ENCODE measurements around the gene MCM9.

DNA sequence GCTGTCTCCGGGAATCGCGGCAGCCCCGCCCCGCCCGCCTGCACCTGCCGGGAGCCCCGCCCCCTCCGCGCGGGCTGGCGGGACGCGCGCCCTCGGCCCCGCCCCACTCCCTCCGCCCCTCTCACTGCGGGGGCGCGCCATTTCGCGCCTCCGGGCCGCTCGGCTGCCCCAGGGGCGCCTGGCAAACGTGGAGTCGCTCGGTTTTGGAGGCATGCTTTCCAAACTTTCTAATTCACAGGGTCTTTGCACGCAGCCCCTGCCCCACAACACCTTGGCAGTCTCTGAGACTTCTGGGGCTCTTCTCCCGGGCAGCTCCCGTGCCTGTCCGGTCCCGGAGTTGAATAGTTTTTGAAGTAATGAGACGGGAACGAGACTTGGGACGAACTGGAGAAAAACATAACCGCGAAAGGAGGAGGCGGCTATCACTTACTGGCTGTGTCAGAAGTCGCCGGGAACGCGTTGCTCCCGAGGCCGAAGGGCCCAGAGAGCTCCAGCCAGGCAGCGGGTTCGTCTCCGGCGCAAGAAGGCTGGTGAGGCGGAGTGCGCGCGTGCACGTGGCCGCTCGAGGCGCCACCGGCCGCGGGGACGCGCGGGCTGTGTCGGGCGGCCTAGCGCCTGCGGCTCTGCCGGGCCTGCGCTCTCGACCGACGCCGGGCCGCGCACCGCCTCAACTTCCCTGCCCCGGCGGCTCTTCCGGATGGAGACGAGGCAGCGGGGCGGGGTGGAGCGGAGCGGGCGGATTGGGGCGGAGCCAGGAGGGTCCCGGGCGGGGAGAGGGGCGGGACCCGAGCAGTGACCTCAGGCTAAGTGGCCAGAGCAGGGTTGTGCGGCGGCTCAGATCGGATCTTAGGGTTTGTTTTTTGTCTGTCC, at the start of gene MCM9:
- no peak for TF ChIP-seq CTCF (IDR thresholded peaks at IDR 0.05; ENCODE audit: insufficient read depth, low read depth, low read length)
- TF ChIP-seq EZH2 (IDR thresholded peaks at IDR 0.05; ENCODE audit: insufficient read depth, low read length) = no peak

Measured in astrocyte (in vitro differentiated cells and primary cell).